Medulla oblongata (tissue), 1 donor: ENCODE results near the gene CATSPERD.
A peak's percentile ranks its signal among the peaks of the same experiment; 100 is the strongest.
"Not testable (repeated sequence)": the region's sequence is repeated elsewhere in the genome, so short reads cannot be mapped to it uniquely, and the experiment has no call there.

ENCODE experiments used
- DNase-seq: peaks from one replicate; pipeline ENCODE4 v3.0.0-alpha.2; 2015; ENCODE audit errors: extremely low spot score

Gene CATSPERD

DNA sequence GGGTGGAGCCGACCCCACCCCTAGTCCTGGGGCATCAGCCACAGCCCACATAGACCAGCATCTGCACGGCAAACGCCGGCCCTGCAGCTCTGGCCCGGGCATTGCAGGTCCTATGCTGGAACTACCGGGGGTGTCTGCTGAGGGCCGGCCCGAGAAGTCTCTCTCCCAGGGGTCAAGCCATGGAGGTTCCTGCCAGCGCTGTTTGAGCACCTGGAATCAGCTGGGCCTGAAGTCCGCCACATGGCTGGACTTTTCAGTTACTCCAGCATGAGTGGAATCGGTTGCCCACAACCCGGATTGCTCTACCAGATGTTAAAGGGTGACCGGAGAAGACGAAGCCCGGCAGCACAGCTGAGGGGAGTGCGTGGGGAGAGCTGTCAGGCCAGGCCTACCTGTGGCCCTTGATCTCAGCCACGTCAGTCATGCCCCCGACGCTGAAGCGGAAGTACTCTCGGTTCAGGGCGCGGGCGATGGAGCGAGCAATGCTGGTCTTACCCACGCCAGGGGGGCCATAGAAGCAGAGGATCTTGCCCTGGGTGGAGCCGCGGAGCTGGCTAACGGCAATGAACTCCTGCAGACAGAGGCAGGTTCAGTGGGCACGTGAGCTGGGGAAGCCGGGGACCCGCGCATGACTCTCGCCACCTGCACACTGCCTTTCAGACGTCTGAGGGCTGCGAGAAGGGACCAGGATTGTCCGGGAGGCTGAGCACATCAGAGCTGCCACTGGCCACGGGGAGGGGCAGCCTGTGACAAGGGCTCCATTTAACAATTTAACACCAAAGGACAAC lies 21.6 kb upstream of the CATSPERD start:
- DNase-seq, result no peak

DNA sequence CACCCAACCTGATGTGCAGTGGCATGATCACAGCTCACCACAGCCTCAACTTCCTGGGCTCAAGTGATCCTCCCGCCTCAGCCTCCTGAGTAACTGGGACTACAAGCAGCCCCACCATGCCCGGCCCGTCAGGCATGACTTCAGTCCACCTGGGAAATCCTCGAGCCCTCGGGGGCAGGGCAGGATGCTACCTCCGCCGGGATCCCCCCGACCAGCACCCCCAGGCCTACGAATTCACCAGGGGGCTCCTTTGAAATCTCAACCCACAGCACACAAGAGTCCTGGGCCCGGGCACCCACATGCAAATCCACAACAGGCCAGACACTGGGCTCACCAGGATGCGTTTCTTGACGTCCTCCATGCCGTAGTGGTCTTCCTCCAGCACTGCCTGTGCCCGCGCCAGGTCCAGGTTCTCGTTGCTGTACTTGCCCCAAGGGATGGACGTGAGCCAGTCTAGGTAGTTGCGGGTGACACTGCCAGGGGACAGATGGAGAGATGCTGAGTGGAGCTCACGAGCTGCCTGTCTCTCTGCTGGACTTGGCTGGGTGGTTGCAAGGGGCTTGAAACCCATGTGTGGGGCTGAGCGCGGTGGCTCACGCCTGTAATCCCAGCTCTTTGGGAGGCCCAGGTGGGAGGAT lies 19.9 kb upstream of the CATSPERD start:
- DNase-seq, result no peak

DNA sequence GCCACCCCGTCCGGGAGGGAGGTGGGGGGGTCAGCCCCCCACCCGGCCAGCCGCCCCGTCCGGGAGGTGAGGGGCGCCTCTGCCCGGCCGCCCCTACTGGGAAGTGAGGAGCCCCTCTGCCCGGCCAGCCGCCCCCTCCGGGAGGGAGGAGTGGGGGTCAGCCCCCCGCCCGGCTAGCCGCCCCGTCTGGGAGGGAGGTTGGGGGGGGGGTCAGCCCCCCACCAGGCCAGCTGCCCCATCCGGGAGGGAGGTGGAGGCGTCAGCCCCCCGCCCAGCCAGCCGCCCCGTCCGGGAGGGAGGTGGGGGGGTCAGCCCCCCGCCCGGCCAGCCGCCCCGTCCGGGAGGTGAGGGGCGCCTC lies 18.4 kb upstream of the CATSPERD start:
- not testable (repeated sequence) for DNase-seq

DNA sequence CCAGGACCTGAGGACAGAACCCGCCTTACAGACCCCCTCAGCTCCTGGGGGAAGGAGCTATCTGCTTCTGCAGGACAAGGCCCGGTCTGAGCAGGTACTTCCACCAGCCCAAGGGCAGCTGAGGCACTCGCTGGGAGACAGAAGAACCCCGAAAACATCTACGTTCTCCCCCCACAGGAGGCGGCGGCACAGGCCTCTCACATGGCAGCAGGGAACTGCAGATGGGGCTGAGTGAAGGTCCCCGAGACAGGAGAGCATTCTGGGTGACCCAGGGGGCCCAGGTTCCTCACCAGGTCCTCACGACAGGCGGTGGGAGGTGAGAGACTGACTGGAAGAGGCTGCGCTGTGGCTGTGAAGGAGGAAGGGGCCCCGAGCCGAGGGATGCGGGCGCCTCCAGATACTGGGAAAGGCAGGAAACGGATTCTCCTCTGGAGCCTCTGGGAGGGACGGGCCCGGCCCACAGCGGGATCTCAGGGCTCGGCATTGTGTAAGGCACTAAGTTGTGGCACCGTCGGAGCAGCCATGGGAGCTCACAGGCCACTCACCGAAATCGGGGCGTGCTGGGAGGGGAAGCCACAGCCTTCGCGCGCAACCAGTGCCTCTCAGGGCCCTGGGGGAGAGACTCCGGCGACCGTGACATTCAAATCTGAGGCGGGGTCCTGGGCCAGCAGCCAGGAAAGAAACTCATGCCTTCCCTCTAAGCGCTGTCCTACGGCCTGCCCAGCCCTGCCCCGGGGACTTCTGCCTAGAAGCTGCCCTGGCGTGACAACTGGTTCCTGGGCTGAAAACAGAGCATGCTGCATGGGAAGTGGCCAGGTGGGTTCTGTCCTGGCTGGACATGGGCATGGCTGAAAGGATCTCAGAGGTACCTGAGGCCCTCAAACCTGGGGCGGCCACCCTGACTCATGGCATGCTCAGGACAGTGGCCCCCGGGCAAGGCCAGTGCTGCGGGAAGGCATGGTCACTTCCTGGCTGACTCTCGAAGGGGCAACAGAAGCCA lies 16.3 kb upstream of the CATSPERD start:
- no peak for DNase-seq

DNA sequence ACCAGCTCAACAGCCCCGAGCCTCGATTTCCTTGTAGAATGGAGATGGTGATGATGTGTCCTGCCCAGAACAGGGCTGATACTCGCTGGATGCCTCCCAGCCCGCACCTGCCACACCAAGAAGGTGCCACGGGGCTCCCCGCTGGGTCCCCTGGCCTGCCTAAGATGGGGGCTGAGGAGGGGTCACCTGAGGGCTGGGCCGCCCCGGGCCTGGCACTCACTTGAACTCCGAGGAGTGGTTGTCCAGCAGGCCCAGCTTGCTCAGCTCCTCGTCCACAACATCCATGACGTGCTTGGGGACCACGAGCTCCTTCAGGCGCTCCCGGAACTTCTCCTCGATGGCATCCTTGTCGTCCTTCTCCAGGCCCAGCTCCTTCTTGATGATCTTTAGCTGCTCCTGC lies 14.9 kb upstream of the CATSPERD start:
- DNase-seq, result no peak

DNA sequence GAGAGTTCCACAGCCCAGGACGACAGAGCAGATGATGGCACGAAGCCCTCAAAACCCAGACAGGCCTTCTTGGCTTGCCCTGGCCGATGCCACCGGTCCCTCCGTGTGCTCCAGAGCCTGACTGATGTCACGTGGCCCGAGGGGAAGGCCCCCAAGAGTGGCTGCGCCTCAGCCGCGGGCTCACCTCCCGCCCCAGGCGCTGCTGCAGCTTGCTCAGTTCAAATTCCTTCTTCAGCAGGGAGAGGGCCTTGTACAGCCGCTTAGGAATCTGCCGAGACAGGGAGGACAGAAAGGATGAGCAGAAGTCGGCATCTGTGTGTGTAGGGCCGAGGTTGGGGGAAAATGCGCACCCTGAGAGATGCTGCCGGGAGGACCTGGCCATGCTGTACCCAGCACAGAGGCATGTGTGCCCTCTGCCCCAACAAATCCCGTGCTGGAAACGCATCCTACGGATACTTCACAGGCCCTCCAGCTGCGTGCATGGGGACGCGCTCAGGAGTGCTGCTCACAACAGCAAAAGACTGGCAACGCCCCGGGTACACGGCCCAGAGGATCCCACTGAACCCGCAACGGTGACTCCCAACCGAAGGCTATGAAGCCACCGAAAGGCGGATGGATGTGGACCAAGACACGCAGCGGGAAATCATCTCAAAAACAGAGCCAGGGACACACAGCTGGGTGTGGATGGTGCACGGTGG lies 13.4 kb upstream of the CATSPERD start:
- no peak for DNase-seq

DNA sequence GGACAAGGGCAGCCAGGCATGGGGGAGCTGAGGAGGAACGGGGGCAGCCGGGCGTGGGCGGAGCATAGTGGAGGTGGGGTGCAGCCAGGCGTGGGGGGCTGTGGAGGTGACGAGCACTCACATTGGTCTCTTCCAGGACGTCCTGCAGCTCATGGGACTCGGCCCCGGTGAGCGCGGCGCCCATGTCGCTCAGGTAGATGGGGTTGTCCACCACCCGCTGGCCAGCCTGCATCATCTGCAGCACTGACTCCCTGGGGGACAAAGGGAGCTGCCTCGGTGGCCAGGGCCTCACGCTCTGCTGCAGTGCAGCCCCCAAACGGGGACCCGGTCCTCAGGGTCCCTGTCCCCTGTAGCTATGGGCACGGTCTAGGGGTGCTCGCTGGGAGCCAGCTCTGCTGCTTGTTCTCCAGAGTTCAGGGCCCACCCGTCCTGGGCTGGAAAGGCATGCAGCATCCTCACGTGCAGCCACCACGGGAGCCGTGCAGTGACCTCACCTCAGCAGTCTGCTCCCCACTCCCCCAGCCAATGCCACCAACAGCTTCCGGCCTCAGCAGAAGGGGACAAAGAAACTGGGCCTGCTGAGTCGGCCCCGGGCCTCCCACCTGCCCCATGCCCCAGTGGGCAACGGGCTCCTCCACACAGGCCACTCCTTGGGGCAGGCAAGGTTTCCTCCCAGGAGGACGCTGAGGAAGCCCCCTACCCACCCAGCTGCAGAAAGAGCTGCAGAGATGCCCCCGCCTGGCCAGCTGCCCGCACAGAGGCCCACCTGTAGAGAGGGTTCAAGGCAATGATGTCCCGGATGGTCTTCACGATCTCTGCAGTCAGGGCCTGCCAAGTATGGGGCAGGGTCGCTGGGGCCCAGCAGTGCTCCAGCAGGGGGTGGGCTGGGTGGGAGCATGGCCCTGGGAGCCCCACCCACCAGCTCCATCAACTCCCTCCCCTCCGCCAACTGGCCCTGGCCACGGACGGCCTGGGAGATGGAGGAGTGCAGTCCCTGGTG lies 12.6 kb upstream of the CATSPERD start:
- DNase-seq, result no peak

DNA sequence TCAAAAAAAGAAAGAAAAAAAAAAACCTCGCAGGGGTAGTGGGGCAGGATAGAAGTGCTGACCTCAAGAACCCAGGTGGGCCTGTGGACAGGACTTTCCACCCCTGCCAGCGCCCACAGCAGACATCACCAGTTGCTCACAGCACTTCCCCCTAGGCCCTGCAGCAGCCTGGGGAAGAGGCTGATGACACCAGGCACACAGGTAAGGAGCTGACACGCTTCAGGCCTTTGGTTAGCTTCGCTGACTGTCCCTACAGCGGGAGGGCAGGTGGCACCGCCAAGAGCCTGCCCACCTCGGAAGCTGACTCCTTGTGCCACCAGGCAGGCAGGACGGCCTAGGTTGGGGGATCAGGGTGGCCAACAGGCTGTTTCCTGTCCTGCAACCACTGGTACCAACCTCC lies 9.4 kb upstream of the CATSPERD start:
- DNase-seq, result no peak

DNA sequence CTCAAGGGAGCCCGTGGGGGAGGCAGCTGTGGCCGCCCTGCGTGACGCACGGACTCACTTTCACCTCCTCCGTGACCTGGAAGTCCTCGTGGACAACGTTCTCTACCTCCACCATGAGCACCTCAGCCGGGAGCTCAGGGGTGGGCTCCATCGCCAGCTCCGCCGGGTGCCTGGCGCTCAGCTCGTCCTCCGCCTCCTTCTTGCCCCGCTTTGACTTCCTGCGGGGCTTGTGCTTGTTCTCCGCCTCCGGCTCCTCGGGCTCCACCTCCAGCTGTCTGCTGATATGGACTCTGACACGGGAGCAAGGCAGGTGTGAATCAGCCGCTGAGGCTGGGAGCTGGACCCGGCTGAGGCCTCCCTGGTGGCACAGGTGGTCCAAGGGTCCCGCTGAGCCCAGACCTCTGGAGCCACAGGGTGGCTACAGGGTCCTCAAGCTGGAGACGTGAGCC lies 8.7 kb upstream of the CATSPERD start:
- no peak for DNase-seq

DNA sequence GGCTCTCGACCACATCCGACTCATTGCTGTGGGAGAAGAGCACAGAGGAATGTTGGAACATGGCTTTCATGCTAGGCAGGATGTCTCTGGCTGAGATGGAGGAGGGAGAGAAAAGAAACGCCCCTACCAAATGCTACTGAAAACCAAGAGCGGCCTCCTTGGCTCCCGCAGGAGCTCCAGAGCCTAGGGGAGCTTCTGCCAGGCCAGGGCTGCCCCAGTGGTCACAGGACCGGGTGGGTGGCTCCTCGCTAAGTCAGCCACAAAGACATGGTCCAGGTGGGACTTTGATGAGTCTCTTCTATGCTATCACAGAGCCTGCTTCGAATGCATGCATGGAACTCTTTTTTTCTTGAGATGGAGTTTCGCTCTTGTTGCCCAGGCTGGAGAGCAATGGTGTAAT lies 7.2 kb upstream of the CATSPERD start:
- no peak for DNase-seq

DNA sequence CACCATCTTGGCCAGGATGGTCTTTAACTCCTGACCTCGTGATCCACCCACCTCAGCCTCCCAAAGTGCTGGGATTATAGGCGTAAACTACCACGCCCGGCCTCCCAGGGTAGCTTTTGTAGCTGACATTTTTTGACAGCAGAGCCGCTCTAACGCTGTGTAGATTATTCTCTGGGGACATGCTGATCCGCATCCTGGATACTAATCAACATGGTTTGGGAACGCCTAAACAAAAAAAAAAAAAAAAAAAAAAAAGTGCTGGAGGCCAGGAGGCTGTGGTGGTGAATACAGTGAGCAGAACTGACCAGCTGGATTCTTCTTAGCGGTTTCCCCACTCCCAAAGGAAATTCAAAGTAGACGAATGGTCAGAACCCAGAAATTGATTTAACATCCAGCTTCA lies 5.6 kb upstream of the CATSPERD start:
- DNase-seq, result no peak

DNA sequence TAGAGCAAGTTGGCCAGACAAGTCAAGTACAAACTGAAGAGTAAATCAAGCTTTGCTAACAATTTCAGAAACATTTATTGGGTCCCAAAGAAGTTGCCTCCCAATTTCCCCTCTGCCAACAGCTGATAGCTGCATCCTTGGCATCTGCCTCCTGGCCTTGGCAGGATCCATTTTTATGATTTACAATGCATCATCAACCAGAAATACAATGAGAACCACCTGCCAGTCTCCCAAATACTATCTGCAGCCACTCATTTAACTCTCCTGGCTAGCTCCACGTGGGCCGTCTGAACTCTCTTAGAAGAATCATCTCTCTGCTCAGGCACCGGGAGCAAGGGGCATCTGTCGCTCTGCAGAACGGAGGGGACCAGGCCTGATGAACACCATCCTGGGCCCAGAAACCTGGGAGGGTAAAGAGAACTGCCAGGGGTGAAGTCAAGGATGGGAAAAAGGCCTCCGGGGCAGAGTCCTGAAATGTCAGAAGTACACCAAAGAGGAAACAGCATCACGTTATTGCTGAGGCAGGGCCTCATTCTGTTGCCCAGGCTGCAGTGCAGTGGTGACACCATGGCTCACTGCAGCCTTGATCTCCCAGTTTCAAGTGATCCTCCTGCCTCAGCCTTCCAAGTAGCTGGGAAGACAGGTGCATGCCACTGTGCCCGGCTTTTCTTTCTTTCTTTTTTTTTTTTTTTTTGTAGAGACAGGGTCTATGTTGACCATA lies 3.1 kb upstream of the CATSPERD start:
- DNase-seq, result no peak

DNA sequence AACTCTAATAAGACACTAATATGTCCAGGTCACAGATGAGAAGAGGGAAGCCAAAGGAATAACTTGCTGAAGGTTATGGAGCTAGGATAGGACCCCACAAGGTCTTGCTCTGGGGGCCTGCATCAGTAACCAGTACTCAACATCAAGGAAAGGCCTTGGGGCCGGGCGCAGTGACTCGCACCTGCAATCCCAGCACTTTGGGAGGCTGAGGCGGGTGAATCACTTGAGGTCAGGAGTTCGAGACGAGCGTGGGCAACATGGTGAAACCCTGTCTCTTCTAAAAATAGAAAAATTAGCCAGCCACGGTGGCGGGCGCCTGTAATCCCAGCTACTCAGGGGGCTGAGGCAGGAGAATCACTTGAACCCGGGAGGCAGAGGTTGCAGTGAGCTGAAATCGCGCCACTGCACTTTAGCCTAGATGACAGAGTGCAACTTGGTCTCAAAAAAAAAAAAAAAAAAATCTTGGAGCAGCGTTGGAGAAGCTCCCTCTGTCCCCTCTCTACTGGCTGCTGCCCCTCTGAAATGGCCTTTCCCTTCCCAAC lies 2.3 kb upstream of the CATSPERD start:
- no peak for DNase-seq

DNA sequence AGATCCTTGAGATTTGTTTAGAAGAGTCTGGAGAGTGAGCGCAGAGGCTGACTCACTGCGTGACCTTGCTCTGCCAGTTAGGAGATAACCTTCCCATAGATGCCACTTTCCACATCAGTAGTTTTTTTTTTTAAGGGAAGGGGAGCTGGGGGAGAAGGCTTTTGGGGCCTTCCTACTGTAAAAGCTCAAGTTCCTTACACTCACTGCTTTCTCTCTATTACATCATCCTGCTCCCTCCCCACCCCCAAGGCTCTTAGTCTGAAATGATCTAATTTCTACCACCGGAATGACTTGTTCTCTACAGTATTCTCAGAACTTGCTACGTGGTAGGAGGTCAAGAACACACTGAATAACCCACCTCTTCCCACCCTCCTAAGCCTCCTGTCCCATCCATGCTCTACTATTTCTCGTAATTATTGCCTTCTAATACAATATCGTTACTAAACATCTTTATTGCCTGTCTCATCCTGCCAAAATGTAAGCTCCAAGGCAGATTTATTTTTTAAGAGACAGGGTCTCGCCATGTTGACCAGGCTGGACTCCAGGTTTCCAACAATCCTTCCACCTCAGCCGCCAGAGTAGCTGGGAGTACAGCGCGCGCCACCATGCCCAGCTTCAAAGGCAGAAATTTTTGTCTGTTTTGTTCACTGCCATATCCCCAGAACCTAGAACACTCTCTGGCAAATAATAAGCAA lies 1.7 kb upstream of the CATSPERD start:
- no peak for DNase-seq

DNA sequence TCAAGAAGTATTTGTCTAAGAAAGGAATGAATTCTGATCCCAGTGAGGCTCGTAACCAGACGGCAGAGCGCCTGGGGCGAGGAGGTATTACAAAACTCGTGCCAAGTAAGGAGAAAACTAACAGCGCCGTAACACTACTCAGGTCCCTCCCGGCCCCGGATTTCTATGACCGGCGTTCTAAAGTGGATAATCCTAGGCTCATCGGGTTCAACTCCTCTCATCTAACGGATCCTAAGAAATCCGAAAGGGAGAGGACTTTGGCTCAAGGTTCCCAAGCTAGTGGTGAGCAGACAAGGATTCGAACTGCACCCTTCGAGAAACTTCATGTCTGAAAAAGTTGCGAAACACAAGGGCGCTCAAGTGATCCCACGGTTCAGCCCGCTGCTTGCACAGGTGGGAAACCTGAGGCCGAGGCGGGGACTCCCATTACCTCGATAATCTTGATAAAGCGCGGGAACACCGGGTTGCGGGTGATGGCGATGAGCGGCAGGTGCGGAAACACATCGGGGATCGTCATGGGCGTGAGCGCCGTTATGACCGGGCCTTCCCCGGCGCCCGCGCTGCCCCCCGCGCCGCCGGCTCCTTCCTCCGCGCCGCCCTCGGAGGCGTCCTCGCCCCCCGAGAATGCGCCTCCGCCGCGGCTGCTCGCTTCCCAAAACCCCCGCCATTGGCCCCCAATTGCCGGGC lies 1.0 kb upstream of the CATSPERD start:
- DNase-seq, result peak; percentile 18

DNA sequence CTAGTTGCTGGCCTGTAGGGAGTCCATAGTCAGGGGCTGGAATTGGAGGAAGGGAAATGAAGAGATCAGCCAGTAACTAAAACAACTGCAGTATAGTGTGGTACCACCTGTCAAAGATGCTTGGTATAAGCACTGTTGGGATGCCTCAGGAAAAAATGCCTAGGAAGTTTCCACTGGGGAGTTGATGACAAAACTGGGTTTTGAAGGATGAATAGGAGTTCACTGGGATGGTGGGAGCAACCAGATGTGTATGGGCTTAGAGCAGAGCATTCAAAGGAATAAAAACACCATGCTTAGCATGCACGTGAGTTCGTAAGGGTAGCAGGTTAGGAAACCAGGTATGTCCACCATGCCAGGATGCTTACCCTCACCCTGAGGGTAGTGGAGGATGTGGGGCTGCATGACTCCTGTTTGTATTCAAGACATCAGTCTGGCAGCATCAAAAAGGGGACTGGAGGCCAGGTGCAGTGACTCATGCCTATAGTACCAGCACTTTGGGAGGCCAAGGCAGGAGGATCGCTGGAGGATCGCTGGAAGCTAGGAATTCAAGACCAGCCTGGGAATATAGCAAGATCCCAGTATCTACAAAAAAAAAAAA lies 7.1 kb downstream of the CATSPERD start:
- DNase-seq, result no peak

DNA sequence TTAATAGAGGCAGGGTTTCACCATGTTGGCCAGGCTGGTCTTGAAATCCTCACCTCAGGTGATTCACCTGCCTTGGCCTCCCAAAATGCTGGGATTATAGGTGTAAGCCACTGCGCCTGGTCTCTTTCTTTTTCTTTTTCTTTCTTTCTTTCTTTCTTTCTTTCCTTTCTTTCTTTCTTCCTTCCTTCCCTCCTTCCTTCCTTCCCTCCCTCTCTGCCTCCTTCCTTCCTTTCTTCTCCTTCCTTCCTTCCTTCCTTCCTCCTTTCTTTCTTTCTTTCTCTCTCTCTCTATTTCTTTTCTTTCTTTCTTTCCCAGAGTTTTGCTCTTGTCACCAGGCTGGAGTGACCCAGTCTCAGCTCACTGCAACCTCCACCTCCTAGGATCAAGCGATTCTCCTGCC lies 12.7 kb downstream of the CATSPERD start:
- DNase-seq, result not testable (repeated sequence)

DNA sequence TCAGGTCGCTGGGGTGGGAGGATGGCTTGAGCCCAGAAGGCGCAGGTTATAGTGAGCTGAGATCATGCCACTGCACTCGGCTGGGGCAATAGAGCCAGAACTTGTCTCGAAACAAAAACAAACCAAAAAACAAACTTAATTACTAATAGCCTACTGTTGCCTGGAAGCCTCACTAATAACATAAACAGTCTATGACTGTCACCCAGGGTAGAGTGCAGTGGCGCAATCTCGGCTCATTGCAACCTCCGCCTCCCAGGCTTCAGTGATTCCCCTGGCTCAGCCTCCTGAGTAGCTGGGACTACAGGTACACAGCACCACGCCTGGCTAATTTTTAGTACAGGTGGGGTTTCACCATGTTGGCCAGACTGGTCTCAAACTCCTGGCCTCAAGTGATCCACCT lies 18.0 kb downstream of the CATSPERD start:
- DNase-seq, result no peak
